GM12892 (cell line): ENCODE data around the gene HLA-A.
"Not testable (repeated sequence)": the region's sequence is repeated elsewhere in the genome, so short reads cannot be mapped to it uniquely, and the experiment has no call there.

Experiments
- DNase-seq: peaks from one replicate; pipeline ENCODE4 v3.0.0; 2011; ENCODE audit not compliant: insufficient read length
- FAIRE-seq: peaks from 2 replicates; lab custom pipeline; 2011; peaks lifted over from hg19 to GRCh38; lab: Jason Lieb, UNC
- POLR2A ChIP-seq: IDR thresholded peaks from 2 replicates; pipeline ENCODE4 v1.6.1; 2011; ENCODE audit warnings: low read depth, low read length, control low read depth
- POLR2AphosphoS5 ChIP-seq: IDR thresholded peaks from 2 replicates; pipeline ENCODE4 v1.6.1; 2011; ENCODE audit warnings: low read depth, low read length, control low read depth
- TAF1 ChIP-seq: IDR thresholded peaks from 2 replicates; pipeline ENCODE4 v1.6.1; 2011; ENCODE audit warnings: low read depth, mild to moderate bottlenecking, control low read depth, low read length, borderline replicate concordance

The HLA-A gene

DNA sequence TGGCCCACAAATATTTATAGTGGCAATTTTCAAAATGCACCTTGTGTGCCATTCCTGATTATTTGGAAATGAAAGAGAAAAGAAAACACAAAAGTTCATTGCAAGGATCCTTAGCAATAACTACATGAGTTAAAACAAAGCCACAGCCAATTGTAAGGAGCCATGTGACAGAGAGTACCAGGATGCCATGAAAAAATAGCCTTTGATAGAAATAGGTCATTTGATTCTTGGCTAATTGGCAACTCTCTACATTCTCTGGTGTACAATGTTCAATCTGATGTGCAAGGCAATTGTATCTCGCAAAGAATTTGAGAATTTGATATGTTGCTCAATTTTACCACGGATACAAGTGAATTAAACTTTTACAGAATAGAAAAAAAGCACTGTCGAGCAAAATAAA lies 9.6 kb downstream of the HLA-A start:
- FAIRE-seq (no peak), DNase-seq (no peak)
- TF ChIP-seq TAF1 (no peak), POLR2AphosphoS5 (no peak), POLR2A (no peak)

GRCh38 chr6:29953001-29953441 lies 10.7 kb downstream of the HLA-A start:
- FAIRE-seq: no peak
- TF ChIP-seq POLR2A: no peak
- TF ChIP-seq POLR2AphosphoS5: no peak
- no peak for TF ChIP-seq TAF1
- DNase-seq: no peak

DNA sequence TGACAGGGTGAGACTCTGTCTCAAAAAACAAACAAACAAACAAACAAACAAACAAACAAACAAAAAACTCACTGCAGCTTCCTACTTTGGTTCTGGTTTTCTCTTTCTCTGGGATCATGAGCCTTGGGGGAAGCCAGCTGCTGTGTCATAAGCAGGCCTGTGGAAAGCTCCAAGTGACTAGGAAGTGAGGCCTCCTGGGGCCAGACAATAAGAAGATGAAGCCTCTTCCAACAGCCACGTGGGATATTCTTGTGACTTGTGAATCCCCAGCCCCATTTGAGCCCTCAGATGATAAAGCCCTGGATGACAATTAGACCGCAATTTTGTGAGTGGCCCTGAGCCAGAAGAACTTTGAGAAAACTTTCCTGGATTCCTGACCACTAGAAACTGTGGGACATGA lies 11.4 kb downstream of the HLA-A start:
- TF ChIP-seq POLR2A: no peak
- no peak for TF ChIP-seq POLR2AphosphoS5
- TF ChIP-seq TAF1: no peak
- FAIRE-seq: no peak

GRCh38 chr6:29954272-29954671 lies 11.9 kb downstream of the HLA-A start:
- FAIRE-seq: no peak
- TF ChIP-seq POLR2A (no peak), POLR2AphosphoS5 (no peak), TAF1 (no peak)
- no peak for DNase-seq

More for the DNA sequence above, 11.4 kb downstream of the HLA-A start:
- DNase-seq: no peak

- no peak for FAIRE-seq
- TF ChIP-seq POLR2A (no peak), POLR2AphosphoS5 (no peak), TAF1 (no peak)
Observed at GRCh38 chr6:29955783-29956182, 13.5 kb downstream of the HLA-A start.

DNA sequence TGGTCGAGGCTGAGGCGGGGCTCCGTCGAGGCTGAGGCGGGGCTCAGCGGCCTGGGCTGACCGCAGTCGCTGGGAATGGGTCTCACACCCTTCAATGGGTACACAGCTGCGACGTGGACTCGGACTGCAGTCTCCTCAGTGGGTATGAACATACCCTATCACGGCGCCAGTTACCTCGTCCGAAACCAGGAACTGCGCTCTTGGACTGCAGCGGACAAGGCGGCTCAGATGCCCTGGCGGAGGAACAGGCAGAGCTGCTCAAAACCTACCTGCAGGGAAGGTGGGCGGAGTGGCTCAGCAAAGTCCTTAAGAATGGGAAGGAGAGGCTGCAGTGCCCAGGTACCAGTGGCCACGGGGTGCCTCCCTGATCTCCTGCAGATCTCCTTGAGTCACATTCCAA lies 14.2 kb downstream of the HLA-A start:
- TF ChIP-seq TAF1 (no peak), POLR2AphosphoS5 (no peak), POLR2A (no peak)
- FAIRE-seq (no peak), DNase-seq (no peak)

More at GRCh38 chr6:29955783-29956182, 13.5 kb downstream of the HLA-A start:
- DNase-seq: no peak

GRCh38 chr6:29958046-29958445 lies 15.7 kb downstream of the HLA-A start:
- no peak for DNase-seq
- FAIRE-seq: no peak
- TF ChIP-seq POLR2A (no peak), TAF1 (no peak), POLR2AphosphoS5 (no peak)

- TF ChIP-seq POLR2A (no peak), POLR2AphosphoS5 (no peak), TAF1 (no peak)
- no peak for FAIRE-seq
- DNase-seq: no peak
Observed at GRCh38 chr6:29958921-29959320, 16.6 kb downstream of the HLA-A start.

- FAIRE-seq (no peak), DNase-seq (no peak)
- TF ChIP-seq POLR2A (no peak), TAF1 (no peak), POLR2AphosphoS5 (no peak)
Observed at GRCh38 chr6:29959467-29959866, 17.1 kb downstream of the HLA-A start.

- DNase-seq: no peak
- TF ChIP-seq TAF1 (no peak), POLR2AphosphoS5 (no peak), POLR2A (no peak)
- FAIRE-seq: no peak
Observed at GRCh38 chr6:29961966-29962365, 19.6 kb downstream of the HLA-A start.

- not testable (repeated sequence) for FAIRE-seq, DNase-seq
Observed at GRCh38 chr6:29963697-29964096, 21.4 kb downstream of the HLA-A start.

DNA sequence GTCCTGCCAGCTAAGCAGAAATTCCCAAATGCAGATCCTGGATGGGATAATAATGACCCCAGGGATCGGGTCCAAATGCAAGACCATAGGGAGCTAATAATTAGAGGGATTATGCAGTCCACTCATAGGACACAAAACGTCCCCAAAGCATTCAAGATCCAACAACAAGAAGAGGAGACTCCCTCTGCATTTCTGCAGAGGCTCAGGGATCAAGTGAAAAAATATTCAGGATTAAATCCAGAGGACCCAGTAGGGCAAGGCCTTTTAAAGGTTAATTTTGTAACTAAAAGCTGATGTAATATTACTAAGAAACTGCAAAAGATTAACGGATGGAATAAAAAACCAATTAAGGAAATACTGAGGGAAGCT lies 22.2 kb downstream of the HLA-A start:
- TF ChIP-seq POLR2A (no peak), TAF1 (no peak), POLR2AphosphoS5 (no peak)
- DNase-seq (no peak), FAIRE-seq (no peak)
